ENCODE data around the gene SERPING1.

DNA sequence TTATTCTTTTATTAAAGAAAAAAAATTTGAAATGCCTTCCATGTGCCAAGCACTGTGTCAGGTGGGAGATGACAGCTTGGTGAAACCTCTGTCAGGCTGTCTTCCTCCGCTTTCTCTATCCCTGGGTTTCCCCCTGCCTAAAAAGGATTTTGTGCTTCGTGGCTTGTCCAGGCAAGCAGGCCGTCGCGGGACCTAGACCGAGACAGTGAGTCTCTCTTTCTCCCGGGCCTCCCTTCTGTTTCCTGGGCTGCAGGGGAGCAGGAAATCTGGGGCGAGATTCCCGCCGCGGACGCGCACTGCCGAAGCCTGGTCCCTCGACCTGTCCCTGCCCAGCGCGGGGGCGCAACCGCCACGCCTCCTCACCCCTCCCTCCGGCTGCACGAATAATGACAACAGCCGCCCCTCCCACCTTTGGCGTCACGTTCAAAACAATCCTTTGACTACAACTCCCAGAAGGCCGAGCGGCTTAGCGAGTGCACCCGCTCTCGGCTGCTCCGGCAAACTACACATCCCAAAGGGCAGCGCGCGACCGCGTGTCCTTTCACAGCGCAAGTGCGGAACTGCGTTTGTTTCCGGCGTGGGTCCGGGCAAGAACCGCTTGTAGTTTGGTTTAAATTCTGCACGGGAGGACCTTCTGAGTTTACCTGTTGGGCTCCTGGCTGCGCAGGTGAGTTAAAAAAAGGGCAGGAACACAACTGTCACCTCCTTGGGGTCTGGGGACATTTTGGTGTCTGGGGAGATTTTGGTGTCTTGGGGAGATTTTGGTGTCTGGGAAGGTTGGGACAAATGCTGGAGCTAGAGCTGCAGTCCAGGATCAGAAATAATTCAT, 59.9 kb downstream of the SERPING1 start, which contains the start of gene CLP1:
- TF ChIP-seq, protein P1, sequence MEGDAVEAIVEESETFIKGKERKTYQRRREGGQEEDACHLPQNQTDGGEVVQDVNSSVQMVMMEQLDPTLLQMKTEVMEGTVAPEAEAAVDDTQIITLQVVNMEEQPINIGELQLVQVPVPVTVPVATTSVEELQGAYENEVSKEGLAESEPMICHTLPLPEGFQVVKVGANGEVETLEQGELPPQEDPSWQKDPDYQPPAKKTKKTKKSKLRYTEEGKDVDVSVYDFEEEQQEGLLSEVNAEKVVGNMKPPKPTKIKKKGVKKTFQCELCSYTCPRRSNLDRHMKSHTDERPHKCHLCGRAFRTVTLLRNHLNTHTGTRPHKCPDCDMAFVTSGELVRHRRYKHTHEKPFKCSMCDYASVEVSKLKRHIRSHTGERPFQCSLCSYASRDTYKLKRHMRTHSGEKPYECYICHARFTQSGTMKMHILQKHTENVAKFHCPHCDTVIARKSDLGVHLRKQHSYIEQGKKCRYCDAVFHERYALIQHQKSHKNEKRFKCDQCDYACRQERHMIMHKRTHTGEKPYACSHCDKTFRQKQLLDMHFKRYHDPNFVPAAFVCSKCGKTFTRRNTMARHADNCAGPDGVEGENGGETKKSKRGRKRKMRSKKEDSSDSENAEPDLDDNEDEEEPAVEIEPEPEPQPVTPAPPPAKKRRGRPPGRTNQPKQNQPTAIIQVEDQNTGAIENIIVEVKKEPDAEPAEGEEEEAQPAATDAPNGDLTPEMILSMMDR (IDR thresholded peaks at IDR 0.05) = no peak
- TF ChIP-seq POLR2AphosphoS5 (IDR thresholded peaks at IDR 0.05; ENCODE audit: low read depth, low read length) = peak; percentile 77
- TF ChIP-seq SIN3A (IDR thresholded peaks at IDR 0.05; ENCODE audit: borderline replicate concordance, insufficient read depth, low read depth, low read length) = 0 out of 2 replicates have a peak, but pooled peaks have one; percentile 79
- TF ChIP-seq, protein P2, sequence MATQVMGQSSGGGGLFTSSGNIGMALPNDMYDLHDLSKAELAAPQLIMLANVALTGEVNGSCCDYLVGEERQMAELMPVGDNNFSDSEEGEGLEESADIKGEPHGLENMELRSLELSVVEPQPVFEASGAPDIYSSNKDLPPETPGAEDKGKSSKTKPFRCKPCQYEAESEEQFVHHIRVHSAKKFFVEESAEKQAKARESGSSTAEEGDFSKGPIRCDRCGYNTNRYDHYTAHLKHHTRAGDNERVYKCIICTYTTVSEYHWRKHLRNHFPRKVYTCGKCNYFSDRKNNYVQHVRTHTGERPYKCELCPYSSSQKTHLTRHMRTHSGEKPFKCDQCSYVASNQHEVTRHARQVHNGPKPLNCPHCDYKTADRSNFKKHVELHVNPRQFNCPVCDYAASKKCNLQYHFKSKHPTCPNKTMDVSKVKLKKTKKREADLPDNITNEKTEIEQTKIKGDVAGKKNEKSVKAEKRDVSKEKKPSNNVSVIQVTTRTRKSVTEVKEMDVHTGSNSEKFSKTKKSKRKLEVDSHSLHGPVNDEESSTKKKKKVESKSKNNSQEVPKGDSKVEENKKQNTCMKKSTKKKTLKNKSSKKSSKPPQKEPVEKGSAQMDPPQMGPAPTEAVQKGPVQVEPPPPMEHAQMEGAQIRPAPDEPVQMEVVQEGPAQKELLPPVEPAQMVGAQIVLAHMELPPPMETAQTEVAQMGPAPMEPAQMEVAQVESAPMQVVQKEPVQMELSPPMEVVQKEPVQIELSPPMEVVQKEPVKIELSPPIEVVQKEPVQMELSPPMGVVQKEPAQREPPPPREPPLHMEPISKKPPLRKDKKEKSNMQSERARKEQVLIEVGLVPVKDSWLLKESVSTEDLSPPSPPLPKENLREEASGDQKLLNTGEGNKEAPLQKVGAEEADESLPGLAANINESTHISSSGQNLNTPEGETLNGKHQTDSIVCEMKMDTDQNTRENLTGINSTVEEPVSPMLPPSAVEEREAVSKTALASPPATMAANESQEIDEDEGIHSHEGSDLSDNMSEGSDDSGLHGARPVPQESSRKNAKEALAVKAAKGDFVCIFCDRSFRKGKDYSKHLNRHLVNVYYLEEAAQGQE (IDR thresholded peaks at IDR 0.05; ENCODE audit: insufficient read depth in 1 of 2, low read depth in 2 of 2, low read length in 1 of 2) = no peak
- no peak for TF ChIP-seq TCF7L2 (IDR thresholded peaks at IDR 0.05; ENCODE audit: low read depth, low read length)
